IPS-18c (cell line): ENCODE measurements around the gene KNDC1.
"Not testable (repeated sequence)": the region's sequence is repeated elsewhere in the genome, so short reads cannot be mapped to it uniquely, and the experiment has no call there.

Experiments used
- H3K4me3 ChIP-seq: 2 replicates; pipeline ENCODE4 v1.7.0; 2013; ENCODE audit warnings: low read depth, mild to moderate bottlenecking, low read length, moderate library complexity; ENCODE audit not compliant: insufficient read depth
- H3K9me3 ChIP-seq: one replicate; pipeline ENCODE4 v1.6.1; 2013; ENCODE audit warnings: mild to moderate bottlenecking, low read length, moderate library complexity; ENCODE audit not compliant: control insufficient read depth, insufficient read depth

The KNDC1 gene

DNA sequence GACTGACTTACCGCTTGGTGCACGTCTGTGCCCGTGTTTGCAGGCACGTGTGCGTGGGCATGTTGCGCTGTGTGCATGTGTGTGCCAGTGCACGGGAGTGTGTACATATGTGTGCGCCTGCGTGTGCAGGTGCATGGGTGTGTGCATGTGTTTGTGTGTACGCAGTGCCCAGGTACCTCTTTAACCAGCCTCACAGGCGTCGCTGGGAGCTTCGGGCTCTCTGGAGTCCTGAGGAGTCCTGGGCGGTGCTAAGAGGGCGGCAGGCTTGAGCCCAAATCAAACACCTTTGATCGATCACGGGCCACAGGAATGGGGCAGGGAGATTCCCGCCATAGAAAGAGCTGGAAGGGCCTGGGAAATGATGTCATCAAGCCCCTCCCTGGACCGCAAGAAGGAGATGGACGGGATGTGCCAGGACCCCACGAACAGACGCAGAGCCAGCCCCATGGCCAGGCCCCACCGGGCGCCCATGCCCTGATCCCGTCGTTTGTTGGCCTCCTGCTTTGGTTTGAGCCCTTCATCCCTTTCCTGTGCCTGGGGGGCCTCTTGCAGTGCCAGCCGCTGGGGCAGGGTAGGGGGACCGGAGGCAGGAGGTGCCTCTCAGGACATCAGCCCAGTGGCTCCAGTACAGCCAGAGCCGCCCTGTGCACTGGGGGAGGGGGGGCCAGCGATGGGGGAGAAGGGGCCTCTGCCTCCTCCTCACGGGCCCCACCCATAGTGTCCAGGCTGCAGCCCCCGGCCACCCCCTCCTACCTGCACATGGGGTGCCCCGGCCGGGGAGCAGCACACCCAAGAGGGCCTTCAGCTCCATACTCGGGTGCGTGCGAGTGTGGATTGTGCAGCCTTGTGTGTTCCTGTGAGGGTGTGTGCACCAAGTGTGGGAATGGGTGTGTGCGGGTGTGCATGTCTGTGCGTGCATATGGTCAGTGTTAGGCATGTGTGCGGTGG lies 5.8 kb downstream of the KNDC1 start:
- Histone ChIP-seq H3K4me3 (no peak overlapping the region), H3K9me3 (no peaks in the 10 kb centered on the region)

DNA sequence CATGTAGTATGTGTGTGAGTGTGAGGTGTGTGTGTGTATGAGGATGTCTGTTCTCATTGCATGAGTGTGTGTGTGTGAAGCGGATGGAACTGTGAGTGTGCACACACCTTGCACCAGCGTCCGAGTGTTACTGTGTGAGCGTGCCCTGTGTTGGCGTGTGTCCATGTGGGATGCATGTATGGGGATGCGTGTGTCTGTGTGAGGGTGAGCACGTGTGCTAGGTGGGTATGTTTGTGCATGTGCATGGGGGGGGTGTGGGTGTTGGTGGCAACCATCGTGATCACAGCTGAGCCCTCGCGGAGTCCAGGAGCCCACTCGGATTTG lies 6.4 kb downstream of the KNDC1 start:
- H3K4me3 ChIP-seq: no peak overlapping the region

DNA sequence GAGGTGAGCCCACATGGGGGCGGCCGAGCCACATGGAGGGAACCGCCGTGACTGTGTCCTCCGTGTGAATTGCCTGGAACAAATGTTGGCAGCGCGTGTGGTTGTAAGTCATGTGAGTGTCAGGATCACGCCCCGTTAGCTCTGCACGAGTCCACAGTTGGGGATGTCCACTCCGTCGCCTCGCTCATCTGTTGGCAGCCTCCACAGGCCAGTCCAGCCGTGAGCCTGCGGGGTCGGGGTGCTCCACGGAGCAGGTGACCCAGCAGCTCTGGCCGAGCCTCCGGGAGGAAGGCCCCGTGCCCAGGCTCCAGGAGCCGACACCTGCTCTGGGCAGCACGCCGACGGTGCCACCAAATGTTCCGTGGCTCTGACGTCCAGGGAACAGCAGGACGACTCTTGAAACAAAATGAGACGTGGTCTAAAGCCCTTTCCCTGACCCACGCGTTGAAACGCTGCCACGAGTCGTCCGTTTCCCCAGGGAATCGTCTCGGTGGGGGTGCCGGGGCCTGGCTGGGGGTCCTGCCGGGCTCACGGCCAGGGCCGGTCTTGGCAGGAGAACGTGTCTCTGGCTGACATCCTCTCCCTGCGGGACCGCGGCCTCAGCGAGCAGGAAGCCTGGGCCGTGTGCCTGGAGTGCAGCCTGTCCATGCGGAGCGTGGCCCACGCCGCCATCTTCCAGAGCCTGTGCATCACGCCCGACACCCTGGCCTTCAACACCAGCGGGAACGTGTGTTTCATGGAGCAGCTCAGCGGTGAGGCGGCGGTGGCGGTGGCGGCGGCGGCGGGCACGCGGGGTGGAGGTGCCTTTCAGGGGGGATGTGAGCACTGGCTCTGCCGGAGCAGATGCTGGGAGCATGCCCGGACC lies 7.0 kb downstream of the KNDC1 start:
- Histone ChIP-seq H3K9me3 (no peaks in the 10 kb centered on the region), H3K4me3 (no peak overlapping the region)

More for the DNA sequence above, 6.4 kb downstream of the KNDC1 start:
- no peaks in the 10 kb centered on the region for H3K9me3 ChIP-seq

DNA sequence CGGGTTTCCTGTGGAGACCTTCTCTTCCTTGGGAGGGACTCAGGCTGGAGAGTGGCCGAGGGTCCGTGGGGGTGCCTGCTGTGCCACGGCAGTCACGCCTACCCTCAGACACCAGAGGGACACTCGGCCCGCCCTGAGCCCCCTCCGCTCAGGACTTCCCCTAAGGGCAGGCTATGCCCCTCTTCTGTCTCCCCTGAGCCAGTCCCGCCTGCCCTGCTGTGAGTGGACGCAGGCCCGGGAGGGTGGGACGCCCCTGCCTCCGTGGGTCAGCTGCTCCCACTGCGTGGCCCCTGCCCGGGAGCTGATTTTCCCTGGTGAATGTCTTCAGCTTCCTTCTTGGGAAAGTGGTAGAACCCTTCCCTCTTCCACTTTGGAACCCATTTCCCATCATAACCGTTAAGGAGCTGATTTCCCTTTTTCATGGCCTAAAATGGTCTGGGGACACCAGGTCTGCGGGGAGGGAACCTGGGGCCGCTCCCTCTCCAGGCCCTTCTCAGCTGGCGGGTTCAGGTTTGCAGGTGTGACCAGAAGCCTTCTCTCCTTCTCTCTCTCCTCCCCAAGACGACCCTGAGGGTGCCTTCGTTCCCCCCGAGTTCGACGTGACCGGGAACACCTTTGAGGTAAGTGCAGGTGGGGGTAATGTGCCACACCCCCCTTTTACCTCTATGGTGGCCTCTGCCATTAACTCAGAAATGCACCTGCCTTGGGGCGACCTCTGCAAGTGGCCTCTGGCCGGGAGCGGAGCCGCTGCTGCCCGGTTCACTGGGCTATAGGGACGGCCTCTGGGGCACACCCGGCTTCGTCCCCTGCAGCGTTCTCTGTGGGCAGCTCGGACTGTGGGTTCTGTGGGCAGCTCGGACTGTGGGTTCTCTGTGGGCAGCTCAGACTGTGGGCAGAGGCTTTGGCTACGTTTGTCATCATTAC lies 7.9 kb downstream of the KNDC1 start:
- Histone ChIP-seq H3K9me3 (no peaks in the 10 kb centered on the region), H3K4me3 (no peak overlapping the region)

DNA sequence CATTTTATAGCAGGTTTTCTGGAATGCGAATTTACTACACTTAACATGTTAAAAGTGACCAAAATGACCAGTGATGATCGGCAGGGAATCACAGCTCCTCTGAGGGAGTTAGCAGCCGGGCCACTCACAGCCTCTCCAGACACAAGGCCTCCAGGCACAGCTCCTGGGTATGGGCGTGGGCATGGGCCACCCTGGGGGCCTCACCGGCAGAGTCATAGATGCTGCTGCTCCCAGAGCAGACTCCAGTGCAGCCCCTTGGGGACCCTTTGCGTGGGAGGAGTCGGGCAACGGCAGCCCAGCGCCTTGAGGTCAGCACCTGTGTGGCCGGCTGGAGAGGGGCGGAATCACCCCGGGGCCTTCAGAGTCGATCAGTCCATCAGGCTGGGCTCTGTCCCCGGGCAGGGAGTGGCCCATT lies 8.6 kb downstream of the KNDC1 start:
- Histone ChIP-seq H3K4me3 (no peak overlapping the region), H3K9me3 (no peaks in the 10 kb centered on the region)

DNA sequence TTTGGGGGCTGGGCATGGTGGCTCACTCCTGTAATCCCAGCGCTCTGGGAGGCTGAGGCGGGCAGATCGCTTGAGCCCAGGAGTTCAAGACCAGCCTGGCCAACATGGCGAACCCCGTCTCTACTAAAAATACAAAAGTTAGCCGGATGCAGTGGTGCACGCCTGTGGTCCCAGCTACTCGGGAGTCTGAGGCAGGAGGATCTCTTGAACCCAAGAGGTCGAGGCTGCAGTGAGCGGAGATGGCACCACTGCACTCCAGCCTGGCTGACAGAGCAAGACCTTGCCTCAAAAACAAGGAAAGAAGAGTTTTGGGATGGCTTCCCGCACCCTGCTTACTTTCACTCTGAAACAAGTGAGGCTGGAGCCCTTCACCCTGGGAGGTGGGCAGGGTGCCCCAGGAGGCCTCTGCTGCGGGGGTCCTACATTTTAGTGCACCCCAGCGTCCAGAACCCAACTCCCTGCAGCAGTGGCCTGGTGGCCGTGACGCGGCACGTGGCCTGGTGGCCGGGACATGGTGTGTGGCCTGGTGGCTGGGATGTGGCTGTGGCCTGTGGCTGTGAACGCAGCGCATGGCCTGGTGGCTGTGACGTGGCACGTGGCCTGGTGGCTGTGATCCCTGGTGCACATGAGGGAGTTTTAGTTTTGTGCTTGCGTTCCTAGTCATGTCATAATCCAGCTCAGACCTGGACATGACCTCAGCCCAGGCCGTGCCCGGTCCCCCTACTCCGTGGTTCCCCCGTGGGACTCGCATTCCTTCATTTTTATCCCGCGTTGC lies 9.3 kb downstream of the KNDC1 start:
- H3K9me3 ChIP-seq: no peaks in the 10 kb centered on the region

DNA sequence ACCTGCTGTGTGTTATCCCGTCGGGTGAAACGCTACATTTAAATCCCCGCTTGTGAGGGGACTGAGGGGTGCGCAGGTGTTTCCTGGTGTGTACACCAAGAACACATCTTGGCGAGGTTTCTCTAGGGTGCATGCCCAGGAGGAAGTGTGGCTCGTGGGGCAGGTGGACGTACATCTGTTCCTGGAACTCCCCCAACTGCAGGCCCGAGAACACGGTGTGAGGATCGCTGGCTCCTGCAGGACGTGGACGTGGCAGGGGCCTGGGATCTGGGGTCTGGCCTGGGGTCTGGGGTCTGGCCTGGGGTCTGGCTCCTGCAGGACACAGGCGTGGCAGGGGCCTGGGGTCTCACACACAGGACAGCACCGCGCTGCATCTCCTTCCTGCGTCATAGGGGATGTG lies 10.1 kb downstream of the KNDC1 start:
- Histone ChIP-seq H3K4me3 (no peak overlapping the region), H3K9me3 (no peaks in the 10 kb centered on the region)

More for the DNA sequence above, 9.3 kb downstream of the KNDC1 start:
- no peak overlapping the region for H3K4me3 ChIP-seq

DNA sequence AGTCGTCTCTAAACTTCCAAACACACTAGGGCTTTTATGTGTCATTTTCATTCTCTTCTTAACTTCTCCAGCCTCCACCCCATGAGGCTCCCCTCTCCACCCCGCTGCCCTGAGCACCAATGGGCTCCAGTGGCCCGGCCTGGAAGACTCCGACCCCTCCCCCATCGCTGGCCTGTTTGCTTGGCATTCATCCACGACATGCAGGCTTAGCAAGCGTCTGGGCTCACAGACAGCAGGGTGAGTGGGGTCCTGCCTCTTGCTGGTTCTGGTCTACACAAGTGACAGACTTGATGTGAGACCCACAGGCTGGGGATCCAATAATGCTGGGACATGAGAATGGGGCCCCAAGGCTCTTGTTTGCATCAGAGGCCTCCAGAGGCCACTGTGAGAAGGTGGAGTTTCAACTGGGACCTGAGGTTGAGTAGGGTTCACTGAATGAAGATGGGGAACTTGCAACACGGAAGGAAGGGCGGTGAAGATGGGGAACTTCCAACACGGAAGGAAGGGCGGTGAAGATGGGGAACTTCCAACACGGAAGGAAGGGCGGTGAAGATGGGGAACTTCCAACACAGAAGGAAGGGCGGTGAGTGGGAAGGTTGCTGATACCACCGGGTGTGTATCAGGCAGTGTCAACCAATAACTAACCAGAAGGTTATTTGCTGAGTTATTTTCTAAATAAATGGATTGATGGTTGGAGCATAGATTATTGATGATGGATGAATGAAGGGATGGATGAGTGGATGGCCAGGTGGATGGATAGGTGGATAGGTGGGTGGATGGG lies 14.0 kb downstream of the KNDC1 start:
- no peak overlapping the region for H3K4me3 ChIP-seq
- H3K9me3 ChIP-seq: no peaks in the 10 kb centered on the region

DNA sequence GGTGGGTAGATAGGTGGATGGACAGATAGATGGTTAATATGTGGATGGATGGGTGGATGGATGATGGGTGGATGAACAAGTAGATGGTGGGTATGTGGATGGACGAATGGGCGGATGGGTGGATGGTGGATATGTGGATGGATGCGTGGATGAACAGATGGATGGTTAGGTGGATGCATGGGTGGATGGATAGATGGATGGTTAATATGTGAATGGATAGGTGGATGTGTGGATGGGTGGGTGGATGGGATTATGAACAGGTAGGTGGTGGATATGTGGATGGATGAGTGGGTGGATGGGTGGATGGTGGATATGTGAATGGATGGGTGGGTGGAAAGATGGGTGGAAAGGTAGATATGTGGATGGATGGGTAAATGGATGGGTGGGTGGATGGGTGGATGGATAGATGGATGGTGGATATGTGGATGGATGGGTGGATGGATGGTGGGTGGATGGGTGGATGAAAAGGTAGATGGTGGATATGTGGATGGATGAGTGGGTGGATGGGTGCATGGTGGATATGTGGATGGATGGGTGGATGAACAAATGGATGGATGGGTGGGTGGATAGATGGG lies 14.8 kb downstream of the KNDC1 start:
- H3K9me3 ChIP-seq: no peaks in the 10 kb centered on the region
- H3K4me3 ChIP-seq: no peak overlapping the region

DNA sequence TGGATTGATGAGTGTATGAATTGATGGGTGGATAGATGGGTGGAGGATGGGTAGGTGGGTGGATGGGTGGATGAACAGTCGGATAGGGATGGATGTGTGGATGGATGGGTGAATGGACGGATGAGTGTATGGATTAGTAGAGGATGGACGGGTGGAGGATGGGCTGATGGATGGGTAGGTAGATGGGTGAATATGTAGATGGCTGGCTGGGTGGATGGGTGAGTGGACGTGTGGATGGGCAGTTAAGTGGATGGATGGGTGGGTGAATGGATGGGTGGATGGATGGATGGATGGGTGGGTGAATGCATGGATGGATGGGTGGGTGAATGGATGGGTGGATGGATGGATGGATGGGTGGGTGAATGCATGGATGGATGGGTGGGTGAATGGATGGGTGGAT lies 15.6 kb downstream of the KNDC1 start:
- not testable (repeated sequence) for H3K9me3 ChIP-seq, H3K4me3 ChIP-seq

DNA sequence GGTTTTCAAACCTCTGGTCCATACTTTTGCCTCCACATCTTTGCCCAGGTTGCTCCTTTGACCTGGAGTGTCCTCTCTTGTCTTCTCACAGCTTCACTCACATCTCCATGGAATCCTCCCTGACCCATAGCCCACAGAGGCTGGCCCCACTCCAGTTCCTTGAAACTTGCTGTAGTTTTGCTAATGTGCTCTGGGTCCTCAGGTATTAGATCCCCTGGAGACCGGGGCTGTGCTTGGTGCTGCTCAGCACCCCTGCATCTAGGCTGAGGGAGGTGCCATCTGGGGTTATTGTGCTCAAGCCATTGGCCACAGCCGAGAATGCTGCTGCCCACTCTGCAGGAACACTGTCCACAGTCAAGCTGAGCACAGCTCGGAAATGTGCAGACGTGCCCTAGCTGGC lies 16.5 kb downstream of the KNDC1 start:
- no peak overlapping the region for H3K4me3 ChIP-seq
- H3K9me3 ChIP-seq: no peaks in the 10 kb centered on the region

DNA sequence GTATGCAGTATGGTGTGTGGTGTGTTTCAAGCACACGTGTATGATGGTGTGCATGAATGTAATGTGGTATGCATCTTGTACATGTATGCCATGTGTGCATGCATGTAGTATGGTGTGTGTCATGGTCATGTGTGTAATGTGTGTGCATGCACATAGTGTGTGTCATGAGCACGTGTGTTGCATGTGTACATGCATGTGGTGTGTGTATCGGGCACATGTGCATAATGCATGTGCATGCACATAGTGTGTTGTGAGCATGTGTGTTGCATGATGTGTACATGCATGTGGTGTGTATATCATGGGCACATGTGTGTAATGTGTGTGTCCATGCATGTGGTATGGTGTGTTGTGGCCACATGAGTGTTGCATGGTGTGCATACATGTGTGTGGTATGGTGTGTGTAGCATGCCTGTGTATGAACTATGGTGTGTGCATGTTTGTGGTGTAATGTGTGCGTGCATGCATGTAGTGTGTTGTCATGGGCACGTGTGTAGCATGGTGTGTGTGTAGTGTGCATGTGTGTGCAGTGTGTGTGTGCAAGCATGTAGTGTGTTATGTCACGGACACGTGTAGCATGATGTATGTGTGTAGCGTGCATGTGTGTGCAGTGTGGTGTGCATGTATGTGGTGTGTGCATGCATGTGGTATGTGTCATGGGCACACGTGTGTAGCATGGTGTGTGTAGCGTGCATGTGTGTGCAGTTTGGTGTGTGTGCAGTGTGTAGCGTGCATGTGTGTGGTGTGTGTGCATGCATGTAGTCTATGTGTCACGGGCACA lies 17.6 kb downstream of the KNDC1 start:
- peaks cover 2% of the 10 kb centered on the region for H3K9me3 ChIP-seq
- no peak overlapping the region for H3K4me3 ChIP-seq

DNA sequence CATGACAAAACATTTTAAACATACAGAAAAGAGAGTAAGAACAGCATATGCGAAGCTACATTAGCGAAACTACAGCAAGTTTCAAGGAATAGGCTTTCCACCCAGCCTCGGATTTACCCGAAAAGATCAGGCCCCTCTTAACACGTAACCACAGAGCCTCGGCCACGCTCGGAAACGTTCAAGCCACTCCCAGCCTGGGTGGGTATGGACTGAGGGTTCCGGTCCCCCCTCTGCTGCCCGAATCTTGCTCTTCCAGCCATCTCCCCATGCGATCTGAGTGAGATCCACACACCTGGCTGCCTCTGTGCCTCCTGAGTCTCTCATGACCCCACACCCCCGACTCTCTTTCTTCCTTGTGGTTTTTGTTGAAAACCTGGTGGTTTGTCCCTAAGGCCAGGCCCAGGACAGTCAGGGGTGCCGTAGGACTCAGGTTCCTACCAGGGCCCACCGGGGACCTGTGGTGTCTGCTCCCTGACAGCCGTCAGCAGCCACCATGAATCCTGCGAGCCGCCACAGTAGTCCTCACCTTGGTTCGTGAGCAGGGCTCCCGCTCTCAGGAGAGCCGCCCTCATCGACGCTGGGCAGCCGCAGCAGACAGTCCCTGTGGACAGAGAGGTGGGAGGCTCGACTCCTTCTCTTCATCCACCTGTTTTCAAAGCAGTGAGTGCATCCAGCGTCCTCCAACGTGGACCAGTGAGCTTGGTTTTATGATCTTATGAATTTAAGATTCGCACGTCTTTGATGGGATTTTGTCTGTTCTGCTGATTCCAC lies 18.5 kb downstream of the KNDC1 start:
- Histone ChIP-seq H3K4me3 (no peak overlapping the region), H3K9me3 (peaks cover 2% of the 10 kb centered on the region)

DNA sequence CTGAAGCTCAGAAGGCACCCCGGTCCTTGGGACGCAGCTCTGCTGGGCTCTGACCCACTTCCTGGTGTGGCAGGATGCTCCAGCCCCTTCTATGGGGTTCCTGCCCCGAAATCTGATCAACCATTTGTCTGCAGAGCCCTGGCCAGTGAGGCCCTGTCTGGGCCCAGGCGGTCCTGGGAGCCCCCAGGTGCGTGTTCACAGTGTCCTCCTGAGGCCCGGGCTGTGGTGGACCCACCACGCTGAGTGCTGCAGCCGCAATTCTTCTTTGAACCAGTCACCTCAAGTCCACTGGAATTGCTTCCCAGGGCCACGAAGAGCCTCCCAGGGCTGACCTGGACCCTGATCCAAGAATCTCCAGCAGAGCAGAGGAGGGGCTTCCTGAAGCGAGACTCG lies 19.1 kb downstream of the KNDC1 start:
- H3K4me3 ChIP-seq: no peak overlapping the region
- H3K9me3 ChIP-seq: peaks cover 2% of the 10 kb centered on the region
